ENCODE results near the gene SHROOM3. TPM values are rescaled to one million over a fixed set of nuclear protein-coding genes. Genes with fewer than 3 reads are reported as not detected.
"Not testable (repeated sequence)": the region's sequence is repeated elsewhere in the genome, so short reads cannot be mapped to it uniquely, and the experiment has no call there.

Gene SHROOM3
- total and polyA plus RNA-seq, 7 donors = 5.1 to 71.0 (median 28.2) TPM

DNA sequence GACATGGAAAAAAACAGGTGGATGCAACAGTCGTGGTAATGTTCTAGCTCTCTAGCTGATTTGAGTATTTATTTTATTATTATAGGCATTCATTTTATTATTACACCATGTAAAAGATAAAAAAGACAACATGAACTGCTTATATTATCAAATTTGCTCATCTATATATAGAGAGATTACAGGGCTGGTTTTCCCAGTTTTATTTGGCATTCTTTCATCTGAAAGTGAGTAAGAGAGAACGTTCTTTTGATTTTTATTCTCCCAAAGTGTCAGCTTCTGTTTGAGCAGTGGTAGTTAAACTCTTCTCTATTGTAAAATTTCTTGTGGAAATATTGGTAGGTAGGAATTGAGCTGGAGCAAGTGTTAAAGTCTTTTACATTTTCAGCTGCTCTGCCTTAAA is 283.0 kb downstream of the SHROOM3 start:
- no peak for DNase-seq
- H3K4me3 ChIP-seq = no peak overlapping the region
- no peaks in the 10 kb centered on the region for H3K27me3 ChIP-seq
- TF ChIP-seq EP300 (IDR thresholded peaks at IDR 0.05) = no peak
- TF ChIP-seq POLR2AphosphoS5 (IDR thresholded peaks at IDR 0.05) = no peak
- TF ChIP-seq POLR2A (IDR thresholded peaks at IDR 0.05) = no peak
- TF ChIP-seq, protein P1, sequence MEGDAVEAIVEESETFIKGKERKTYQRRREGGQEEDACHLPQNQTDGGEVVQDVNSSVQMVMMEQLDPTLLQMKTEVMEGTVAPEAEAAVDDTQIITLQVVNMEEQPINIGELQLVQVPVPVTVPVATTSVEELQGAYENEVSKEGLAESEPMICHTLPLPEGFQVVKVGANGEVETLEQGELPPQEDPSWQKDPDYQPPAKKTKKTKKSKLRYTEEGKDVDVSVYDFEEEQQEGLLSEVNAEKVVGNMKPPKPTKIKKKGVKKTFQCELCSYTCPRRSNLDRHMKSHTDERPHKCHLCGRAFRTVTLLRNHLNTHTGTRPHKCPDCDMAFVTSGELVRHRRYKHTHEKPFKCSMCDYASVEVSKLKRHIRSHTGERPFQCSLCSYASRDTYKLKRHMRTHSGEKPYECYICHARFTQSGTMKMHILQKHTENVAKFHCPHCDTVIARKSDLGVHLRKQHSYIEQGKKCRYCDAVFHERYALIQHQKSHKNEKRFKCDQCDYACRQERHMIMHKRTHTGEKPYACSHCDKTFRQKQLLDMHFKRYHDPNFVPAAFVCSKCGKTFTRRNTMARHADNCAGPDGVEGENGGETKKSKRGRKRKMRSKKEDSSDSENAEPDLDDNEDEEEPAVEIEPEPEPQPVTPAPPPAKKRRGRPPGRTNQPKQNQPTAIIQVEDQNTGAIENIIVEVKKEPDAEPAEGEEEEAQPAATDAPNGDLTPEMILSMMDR (IDR thresholded peaks at IDR 0.05) = no peak
- peaks cover 0 to 22% (median 10%) of the 10 kb centered on the region in 4 donors for H3K4me1 ChIP-seq
- peak overlapping the region in 2 of 4 donors; percentile 11 to 16 for H3K27ac ChIP-seq
- WGBS, 2 donors = 29 to 58% methylated on average over 2 of the region's 2 CpGs
- no peaks in the 10 kb centered on the region for H3K36me3 ChIP-seq
- intact Hi-C loops (cut with DNase I) = no loop called here
- H3K9me3 ChIP-seq = no peaks in the 10 kb centered on the region

DNA sequence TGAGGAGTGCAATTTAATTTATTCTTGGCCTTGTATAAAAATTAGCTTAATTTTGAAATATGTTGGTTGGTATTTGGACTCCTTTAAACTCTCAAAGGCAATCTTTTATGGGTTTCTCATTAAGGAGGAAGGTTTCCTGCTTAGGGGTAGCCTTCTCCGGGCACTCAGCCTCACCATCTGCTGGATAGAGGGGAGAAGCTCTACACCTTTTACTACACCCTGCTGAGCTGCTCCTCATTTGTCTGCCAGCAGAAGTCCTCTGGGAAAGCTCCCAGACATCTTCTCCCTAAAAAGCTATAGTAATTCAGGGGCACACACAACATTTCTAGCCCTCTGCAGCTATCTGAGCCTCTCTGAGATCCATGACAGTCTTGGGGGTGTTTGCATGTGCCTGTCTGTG is 283.8 kb downstream of the SHROOM3 start:
- TF ChIP-seq, protein P1 (IDR thresholded peaks at IDR 0.05) = no peak
- TF ChIP-seq POLR2A (IDR thresholded peaks at IDR 0.05) (no peak), EP300 (IDR thresholded peaks at IDR 0.05) (no peak), POLR2AphosphoS5 (IDR thresholded peaks at IDR 0.05) (no peak)
- H3K4me1 ChIP-seq = peaks cover 0 to 31% (median 18%) of the 10 kb centered on the region in 4 donors
- intact Hi-C loops (cut with DNase I) = no loop called here
- H3K9me3 ChIP-seq = no peaks in the 10 kb centered on the region
- WGBS, 2 donors = 73 to 77% methylated on average over 1 of the region's 1 CpG
- no peak overlapping the region for H3K4me3 ChIP-seq
- H3K36me3 ChIP-seq = no peaks in the 10 kb centered on the region
- no peaks in the 10 kb centered on the region for H3K27me3 ChIP-seq
- peak overlapping the region in 2 of 4 donors; percentile 11 to 16 for H3K27ac ChIP-seq
- no peak for DNase-seq

DNA sequence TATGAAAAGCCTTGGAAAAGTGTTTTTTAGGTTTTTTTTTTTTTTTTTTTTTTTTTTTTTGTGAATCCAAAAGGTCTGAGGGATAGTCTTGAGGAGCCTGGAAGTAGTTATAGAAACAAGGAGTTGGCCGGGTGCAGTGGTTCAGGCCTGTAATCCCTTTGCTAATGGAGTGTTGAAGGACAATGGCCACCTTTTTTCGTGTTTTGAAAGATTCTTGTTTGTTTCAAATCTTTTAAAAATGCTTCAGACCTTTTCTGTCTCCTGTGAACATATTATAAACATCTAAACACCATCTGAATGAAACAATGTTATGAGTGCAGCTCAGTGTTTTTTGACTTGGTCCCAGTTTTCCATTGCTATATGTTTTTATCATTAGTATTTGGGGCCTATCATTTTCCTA is 285.1 kb downstream of the SHROOM3 start:
- intact Hi-C loops (cut with DNase I) = no loop called here
- no peak overlapping the region for H3K4me3 ChIP-seq
- TF ChIP-seq, protein P1 (IDR thresholded peaks at IDR 0.05) = no peak
- TF ChIP-seq POLR2AphosphoS5 (IDR thresholded peaks at IDR 0.05) = no peak
- TF ChIP-seq EP300 (IDR thresholded peaks at IDR 0.05) = no peak
- TF ChIP-seq POLR2A (IDR thresholded peaks at IDR 0.05) = no peak
- no peaks in the 10 kb centered on the region for H3K36me3 ChIP-seq
- H3K27me3 ChIP-seq = no peaks in the 10 kb centered on the region
- WGBS, 2 donors = 83 to 92% methylated on average over 2 of the region's 2 CpGs
- no peaks in the 10 kb centered on the region for H3K9me3 ChIP-seq
- H3K27ac ChIP-seq = no peak overlapping the region
- no peak for DNase-seq
- peaks cover 0 to 39% (median 23%) of the 10 kb centered on the region in 4 donors for H3K4me1 ChIP-seq

DNA sequence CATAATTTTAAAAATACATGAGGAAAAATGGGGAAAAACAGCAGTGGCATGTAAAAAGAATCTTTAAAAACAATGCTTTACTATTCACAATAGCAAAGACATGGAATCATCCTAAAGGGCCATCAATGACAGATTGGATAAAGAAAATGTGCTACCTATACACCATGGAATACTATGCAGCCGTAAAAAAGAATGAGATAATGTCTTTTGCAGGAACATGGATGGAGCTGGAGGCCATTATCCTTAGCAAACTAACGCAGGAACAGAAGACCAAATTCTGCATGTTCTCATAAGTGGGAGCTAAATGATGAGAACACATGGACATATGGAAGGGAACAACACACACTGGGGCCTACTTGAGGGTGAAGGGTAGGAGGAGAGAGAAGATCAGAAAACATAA is 287.1 kb downstream of the SHROOM3 start:
- DNase-seq; H3K4me3 ChIP-seq; intact Hi-C loops (cut with DNase I); H3K27ac ChIP-seq; H3K36me3 ChIP-seq; H3K9me3 ChIP-seq; H3K27me3 ChIP-seq: not testable (repeated sequence)
- 96 to 97% methylated on average over 2 of the region's 2 CpGs for WGBS, 2 donors
- H3K4me1 ChIP-seq = peaks cover 0 to 35% (median 22%) of the 10 kb centered on the region in 4 donors

DNA sequence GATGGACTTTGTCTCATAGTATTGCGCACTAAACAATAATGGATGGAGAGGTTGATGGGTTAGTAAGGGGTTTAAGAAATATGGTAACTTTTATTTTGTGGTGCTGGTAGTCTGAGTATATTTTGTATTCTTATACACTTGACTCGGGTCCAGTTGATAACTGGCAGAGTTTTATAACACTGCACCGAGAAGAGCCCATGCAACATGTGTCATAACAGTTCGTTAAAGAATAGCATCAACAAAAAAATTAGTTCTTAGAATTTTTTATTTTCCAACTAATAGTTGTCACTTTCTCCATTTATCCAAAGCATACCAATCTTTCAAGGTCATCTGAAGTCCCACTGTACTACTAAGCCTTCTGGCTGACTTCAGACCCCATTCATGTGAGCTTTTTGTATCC is 287.8 kb downstream of the SHROOM3 start:
- peak overlapping the region in 1 of 4 donors; percentile 49 for H3K27ac ChIP-seq
- DNase-seq = no peak
- no peaks in the 10 kb centered on the region for H3K27me3 ChIP-seq
- no peaks in the 10 kb centered on the region for H3K9me3 ChIP-seq
- 86% methylated on average over 4 of the region's 4 CpGs for WGBS, 2 donors
- no peaks in the 10 kb centered on the region for H3K36me3 ChIP-seq
- H3K4me1 ChIP-seq = peaks cover 0 to 34% (median 20%) of the 10 kb centered on the region in 4 donors
- no peak overlapping the region for H3K4me3 ChIP-seq
- TF ChIP-seq POLR2A (IDR thresholded peaks at IDR 0.05) (no peak), POLR2AphosphoS5 (IDR thresholded peaks at IDR 0.05) (no peak), EP300 (IDR thresholded peaks at IDR 0.05) (no peak)
- TF ChIP-seq, protein P1 (IDR thresholded peaks at IDR 0.05) = no peak
- intact Hi-C loops (cut with DNase I) = no loop called here
